GM12874 (cell line): ENCODE data around the gene TRIP13.

Experiments
- TF ChIP-seq, protein P1 (sequence below): IDR thresholded peaks from 2 replicates; pipeline ENCODE4 v1.5.1; 2011; ENCODE audit warnings: low read depth, mild to moderate bottlenecking, control low read depth, low read length, moderate library complexity; ENCODE audit not compliant: insufficient read depth

The TRIP13 gene

DNA sequence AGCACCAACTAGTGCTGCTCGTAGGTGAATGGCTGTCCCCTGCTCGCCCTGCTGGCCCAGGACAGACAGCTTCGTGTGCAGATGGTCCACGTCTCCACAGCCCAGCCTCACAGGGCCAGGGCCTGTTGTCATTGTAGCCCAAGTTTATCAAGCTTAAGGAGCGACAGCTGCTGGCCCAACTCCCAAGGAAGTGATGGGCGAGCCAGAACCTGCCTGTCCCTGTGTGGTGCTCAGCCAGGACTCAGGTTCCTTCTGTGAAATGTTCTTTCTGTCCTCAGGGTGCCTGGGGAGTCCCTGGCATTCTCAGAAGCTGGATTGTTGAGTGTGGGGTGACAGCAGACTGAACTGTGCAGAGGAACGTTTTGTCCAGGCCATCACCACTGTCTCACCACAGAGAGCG lies 16.4 kb downstream of the TRIP13 start:
- TF ChIP-seq, protein P1, sequence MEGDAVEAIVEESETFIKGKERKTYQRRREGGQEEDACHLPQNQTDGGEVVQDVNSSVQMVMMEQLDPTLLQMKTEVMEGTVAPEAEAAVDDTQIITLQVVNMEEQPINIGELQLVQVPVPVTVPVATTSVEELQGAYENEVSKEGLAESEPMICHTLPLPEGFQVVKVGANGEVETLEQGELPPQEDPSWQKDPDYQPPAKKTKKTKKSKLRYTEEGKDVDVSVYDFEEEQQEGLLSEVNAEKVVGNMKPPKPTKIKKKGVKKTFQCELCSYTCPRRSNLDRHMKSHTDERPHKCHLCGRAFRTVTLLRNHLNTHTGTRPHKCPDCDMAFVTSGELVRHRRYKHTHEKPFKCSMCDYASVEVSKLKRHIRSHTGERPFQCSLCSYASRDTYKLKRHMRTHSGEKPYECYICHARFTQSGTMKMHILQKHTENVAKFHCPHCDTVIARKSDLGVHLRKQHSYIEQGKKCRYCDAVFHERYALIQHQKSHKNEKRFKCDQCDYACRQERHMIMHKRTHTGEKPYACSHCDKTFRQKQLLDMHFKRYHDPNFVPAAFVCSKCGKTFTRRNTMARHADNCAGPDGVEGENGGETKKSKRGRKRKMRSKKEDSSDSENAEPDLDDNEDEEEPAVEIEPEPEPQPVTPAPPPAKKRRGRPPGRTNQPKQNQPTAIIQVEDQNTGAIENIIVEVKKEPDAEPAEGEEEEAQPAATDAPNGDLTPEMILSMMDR: no peak

DNA sequence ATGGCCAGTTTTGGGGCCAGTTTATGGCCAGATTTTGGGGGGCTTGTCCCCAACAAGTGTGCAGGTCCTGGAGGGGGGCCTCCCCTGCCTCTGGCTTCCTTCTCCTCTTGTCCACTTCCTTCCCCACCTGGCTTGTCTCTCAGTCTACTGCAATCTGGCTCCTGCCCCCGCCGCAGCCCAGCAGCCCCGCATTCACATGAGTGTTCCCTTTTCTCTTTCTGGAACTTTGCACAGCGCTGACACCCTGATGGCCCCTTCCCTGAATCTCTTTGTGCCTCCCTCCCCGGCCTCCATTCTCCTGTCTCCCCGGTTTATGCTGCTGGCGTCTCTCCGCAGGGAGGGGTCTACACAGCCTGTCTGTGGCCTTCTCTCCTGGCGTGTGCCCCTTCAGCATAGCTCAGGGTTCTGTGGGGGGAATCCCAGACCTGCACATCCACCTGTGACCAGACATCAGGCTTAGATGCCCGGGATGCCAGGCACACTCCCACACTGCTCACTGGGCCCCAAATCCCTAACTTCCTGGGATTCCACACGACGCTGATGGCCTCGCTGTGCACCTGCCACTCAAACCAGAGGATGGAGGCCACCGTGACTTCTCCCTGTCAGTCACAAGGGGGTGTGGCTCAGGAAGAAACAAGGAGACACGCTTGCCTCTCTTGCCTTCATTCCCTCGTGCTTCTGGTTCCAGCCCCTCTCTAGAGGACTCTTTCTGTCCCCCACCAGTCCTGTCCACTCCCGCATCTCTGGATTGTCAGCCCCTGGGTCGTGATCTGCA lies 17.5 kb downstream of the TRIP13 start:
- TF ChIP-seq, protein P1: no peak

DNA sequence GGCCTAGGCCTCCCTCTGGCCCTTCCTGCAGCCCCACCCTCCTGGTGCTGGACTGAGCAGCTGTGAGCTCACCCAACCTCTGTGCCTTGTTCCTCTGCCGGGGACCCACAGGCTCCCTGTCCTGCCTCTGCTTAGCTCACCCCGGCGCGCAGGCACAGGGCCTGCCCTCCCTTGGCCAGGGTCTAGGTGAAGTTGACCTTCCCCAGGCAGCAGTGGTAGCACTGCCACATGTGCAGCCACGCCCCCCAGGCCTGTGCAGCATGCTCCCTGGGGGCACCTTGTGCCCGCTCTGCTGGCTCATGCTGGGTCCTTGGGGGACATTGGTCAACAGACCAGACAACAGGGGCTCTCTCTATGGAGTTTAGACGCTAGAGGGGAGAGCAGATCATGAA lies 18.1 kb downstream of the TRIP13 start:
- TF ChIP-seq, protein P1: no peak

DNA sequence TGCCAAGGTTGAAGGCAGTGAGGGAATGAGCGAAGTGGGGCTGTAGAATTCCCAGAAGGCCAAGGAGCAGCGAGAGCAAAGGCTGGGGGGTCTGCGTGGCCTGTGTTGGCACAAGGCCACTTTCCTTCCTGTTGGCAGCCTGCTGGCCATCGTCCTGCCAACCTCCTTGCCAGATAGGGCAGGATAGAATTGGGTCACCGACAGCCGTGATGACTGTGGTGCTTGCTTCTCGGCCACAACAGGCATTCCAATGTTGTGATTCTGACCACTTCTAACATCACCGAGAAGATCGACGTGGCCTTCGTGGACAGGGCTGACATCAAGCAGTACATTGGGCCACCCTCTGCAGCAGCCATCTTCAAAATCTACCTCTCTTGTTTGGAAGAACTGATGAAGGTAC lies 18.9 kb downstream of the TRIP13 start:
- TF ChIP-seq, protein P1: no peak

DNA sequence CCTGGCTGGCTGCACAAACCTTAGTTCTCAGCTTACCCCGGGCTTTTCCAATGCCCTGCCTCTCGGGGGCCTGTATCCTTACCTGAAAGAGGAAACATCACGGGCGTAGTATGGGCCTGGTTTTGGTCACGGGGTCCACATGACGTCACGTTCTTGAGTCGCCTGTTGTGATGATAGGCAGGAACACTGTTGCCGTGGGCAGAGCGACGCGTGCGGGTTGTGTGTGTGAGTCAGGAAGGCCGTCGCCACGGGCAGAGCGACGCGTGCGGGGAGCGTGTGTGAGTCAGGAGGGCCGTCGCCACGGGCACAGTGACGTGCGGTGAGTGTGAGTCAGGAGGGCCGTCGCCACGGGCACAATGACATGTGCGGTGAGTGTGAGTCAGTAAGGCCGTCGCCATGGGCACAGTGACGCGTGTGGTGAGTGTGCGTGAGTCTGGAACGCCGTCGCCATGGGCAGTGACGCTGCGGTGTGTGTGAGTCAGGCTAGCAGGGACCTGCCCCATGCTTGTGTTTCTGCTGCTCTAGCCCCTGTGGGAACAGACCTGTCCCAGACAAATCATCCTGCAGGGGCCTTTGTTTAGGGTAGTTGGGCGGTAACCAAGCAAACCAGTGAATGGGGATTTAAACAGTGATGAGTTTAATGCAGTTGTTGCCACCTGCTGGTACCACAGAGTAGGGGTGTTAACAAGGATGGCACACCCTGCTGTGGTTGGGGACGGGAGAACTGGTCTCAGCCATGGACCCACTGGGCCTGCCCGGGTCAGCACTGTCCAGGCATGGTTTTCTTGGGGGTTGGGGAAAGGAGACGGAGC lies 19.8 kb downstream of the TRIP13 start:
- TF ChIP-seq, protein P1: no peak

DNA sequence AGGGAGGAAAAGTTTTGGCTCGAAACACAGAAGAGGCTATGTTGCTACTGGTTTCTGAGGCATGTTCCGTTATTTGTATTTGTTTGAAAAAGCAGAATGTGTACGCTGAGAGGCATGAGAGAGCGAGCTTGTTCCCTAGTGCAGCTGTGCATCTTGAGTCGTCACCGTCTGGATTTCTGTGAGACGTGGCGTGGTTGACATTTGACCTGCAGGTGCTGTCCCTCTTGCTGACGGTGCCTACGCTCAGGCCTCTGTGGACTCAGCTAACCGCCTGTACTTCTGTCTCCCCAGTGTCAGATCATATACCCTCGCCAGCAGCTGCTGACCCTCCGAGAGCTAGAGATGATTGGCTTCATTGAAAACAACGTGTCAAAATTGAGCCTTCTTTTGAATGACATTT lies 21.5 kb downstream of the TRIP13 start:
- TF ChIP-seq, protein P1: no peak

DNA sequence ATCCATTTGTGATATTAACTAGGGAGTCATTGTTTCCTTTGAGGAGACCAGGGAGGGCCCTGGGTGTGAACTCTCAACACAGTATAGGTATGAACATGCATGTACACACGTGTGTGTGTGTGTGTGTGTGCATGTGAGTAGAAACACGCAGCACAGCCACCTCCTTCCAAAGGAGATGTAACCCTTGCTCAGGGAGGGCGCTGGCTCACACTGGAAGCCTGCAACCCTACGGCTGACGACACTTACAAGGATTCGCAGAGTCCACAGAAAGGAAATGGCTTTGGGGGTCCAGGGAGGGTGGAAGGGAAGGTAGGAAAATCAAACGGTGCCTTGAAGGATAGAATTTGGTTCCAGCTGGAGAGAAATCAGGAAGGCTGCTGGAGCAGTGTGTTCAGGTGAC lies 21.9 kb downstream of the TRIP13 start:
- TF ChIP-seq, protein P1: no peak
